GM12892 (cell line): Measurements from ENCODE around the gene LMOD3.

Source experiments
- POLR2A ChIP-seq: IDR thresholded peaks from 2 replicates; pipeline ENCODE4 v1.6.1; 2011; ENCODE audit warnings: low read depth, low read length, control low read depth
- POLR2AphosphoS5 ChIP-seq: IDR thresholded peaks from 2 replicates; pipeline ENCODE4 v1.6.1; 2011; ENCODE audit warnings: low read depth, low read length, control low read depth

GRCh38 chr3:69104586-69104985 lies 17.8 kb downstream of the LMOD3 start:
- TF ChIP-seq POLR2AphosphoS5 (no peak), POLR2A (no peak)
